ENCODE measurements around the gene CUEDC1.

Gene CUEDC1

DNA sequence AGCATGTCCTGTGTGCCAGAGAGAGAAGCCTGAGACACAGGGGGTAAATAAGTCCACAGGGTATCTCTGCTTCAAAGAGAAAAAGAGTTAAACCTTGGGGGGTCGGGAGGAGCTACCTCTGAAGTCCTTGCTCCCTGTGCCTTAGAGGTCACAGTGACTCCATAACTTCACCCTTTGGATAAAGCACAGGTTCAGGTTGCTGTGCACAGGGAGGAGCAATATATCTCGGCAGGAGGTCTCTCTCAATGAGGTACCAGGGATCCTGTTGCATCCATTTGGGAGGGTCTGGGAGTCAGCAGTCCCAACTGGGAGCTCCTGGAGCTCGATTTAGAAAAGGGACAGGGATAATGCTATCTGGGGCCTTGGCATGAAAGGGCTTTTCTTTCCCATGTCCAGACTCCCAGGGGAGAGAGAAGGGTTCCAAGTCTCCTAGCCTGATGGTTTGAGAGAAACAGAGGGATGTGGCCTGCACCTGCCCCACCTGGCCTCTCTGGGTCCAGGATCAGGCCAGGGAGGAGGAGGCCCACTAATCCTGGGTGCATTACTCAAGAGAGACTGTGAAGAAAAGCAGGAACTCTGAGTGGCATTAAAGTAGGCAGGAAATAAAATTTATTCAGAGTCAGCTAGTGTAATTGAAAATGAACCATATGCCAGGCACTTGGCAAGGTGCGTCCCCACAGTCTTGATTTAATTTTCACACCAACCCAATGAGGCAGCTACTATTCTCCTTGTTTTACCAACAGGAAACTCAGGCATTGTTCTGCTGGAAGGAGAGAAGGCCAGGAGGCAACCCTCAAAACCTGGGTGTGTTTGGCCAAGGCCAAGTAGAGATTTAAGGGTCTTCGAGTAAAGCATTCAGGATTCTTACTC is 40.7 kb downstream of the CUEDC1 start:
- DNase-seq = no peak

DNA sequence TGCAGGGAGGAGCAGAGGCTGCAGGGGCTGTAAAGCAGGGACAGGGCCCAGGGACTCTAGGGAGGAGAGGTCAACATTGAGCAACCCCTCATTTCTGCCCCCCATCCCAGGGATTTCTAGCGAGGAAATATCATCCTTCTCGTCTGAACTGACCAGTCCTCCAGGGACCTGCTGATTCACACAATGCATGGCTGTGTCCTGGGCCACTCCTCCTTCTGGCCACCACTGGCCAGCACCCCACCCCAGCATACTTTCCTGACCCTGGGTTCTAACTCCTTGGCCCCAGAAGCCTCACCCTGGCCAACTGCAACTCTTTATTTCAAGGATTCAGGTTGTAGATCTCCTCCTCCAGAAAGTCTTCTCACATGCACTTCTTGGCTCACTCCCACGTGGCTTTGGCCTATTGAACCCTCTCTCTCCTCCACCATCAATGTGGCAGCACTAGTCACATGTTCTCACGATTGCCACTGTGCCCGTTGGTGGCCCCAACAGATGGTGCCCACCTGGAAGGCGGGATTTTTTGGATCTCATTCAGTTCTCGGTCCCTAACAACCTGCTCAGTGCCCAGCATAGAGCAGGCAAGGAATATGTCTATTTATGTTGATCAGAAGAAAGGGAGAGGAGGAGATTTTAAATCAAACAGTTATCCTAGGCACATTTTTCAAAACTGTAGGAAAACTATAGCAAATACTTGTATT is 41.5 kb downstream of the CUEDC1 start:
- DNase-seq = no peak

GRCh38 chr17:57911834-57912673 is 43.2 kb downstream of the CUEDC1 start:
- peak; percentile 94 for DNase-seq

GRCh38 chr17:57910462-57911420 is 44.5 kb downstream of the CUEDC1 start:
- no peak for DNase-seq

- no peak for DNase-seq
These were observed 45.7 kb downstream of the CUEDC1 start for GRCh38 chr17:57909551-57909950.

DNA sequence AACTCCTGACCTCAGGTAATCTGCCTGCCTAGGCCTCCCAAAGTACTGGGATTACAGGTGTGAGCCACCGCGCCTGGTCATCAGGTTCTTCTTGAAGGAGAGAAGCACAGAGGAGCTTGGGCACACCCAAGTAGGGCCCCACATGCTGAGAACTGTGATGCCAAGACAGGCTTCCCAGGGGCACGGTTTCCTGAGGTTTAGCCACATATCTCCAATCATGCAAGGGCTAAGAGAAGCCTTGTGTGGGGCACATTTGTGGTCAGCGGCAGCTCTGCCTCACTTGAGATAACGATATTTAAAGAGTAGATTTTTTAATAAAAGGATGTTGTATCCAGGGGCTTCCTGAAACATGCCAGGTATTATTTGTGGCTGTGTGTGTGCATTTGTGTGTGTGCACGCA is 46.9 kb downstream of the CUEDC1 start:
- no peak for DNase-seq

DNA sequence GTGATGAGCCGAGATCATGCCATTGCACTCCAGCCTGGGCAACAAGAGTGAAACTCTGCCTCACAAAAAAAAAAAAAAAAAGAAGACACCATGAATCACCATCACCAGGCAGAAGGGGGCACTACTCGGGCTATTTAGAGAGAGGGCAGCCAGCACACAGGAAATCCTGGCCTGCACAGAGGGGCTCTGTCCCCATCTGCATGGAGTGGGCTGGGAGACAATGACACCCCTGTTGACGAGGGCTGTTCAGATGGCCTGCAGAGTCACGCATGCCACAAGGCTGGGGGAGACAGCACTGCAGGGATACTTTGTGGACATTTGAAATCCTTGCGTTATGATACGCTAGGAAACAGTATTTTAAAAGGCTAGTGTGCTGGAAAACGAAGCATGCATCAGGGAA is 48.3 kb downstream of the CUEDC1 start:
- DNase-seq = no peak

GRCh38 chr17:57905875-57906455 is 49.2 kb downstream of the CUEDC1 start:
- DNase-seq = no peak

GRCh38 chr17:57903961-57904360 is 51.3 kb downstream of the CUEDC1 start:
- no peak for DNase-seq

DNA sequence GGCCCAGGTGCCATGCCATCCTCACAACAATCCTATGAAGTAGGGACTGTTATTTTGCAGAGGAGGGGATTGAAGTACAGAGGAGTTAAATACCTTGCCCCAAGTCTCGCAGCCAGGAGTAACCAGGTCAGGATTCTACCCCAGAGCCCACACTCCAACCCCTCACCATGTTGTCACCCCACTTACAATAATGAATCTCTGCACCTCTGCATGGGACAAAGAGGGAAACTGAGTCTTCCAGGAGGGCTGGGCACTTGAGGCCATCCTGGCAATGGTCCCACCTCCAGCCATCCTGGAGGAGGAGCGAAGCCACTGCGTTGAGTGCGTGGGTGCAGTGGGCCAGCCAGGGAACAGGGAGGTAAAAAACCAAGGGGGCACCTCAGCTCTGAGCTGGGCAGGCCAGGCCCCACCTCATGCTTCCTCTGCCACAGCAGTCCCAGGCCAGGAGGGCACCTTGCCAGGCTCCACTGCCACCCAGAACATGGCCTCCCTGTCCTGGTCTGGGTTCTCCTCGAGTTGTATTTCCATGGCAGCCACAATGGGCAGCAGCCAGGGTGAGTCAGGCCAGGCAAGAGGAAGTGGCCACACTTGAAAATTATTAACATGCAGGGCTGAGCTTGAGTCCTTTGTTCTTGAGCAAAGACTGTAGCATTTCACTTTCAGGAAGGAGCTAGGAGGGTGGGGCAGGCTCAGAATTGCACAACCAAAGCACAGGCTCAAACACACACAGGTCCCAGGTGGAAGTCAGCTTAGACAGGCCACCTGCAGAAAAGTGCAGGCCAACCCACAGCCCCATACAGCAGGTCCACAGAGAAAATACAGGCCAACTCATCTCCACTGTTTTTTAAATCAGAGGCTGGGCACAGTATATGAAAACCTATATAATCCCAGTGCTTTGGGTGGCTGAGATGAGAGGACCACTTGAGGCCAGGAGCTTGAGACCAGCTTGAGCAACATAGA is 52.1 kb downstream of the CUEDC1 start:
- DNase-seq = no peak

GRCh38 chr17:57902117-57902799 is 53.0 kb downstream of the CUEDC1 start:
- no peak for DNase-seq

DNA sequence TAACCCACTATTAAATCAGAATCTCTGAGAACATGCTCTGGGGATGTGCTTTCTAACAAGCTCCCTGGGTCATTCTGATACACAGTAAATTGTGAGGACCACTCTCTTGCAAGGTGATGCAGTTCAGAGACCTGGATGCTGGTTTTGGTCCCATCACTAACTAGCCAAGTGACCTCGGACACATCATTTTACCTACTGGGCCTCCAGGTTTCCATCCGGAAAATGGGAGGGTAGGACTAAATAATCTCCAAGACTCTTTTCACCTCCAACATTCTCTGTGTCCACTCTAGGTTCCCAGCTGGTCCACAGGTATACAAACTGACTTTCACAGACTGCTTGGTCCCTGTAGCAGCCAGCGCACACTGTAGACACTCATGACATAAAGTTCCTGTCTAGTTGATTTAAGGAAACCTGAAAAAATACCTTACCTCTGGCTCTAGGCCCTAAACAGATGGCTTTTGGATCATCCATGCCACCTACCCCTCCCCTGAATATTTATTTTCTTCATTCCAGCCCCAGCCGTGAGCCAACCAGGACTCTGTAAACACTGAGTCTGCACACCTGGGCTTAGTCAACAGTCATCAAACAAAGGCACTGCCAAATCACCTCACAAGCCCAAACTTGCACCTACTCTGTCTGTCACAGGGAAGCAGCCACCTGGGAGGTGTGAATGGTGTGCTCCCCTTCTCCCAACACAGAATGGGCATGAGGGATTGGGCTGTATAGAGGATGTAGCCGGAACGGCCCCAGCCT is 54.0 kb downstream of the CUEDC1 start:
- no peak for DNase-seq

DNA sequence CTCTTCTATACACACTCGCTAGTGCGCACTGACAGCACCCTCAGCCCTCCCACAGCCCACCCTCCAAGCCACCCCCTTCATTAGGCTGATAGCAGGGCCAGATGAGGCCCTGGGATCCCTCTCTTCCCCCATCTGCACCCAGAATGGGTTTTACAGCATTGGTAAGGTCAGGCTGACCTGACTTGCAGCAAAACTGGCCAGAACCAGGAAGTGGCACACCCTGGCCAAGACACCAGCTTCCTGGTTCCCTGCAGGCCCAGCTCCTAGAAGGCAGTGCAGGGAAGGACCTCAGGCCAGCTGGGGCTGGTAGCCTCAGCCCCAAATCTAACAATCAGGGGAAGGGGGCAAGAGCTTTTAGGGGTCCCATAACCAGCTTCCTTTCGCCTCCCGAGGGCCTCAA is 55.4 kb downstream of the CUEDC1 start:
- no peak for DNase-seq

GRCh38 chr17:57899391-57899790 is 55.8 kb downstream of the CUEDC1 start:
- no peak for DNase-seq

GRCh38 chr17:57898487-57899311 is 56.5 kb downstream of the CUEDC1 start:
- peak; percentile 70 for DNase-seq

DNA sequence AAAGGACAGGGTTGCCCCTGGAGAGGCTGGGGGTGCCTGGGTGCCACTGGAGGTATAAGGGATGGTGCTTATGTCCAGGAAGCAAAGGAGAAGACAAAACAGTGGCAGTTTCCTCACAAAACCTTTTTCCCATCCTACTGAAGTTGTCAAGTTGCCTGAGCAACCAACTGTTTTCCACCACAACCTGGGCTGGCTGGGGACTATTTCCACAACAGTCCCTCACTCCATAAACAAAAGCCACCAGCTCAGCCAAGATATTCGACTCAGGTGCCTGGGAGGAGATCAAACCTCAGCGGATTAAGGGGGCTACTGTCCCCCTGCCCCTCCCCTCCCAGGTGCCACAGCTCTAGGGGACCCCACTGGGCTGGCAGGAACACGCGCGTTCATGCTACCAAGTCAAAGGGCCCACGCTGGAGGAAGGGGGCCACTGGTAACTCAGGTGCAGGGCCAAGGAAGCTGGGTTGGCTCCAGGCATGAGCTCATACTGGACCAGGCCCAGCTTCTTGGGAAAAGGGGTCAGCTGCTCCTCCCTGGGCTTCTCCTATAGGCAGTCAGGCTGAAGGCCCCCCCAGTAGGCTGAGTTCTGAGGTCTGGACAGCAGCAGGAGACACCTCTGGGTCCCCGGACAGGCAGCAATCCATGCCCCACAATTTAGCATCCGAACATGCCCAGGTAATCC is 59.7 kb downstream of the CUEDC1 start:
- DNase-seq = no peak

- DNase-seq = no peak
These were observed 60.4 kb downstream of the CUEDC1 start for GRCh38 chr17:57894848-57895247.

All from NCI-H1694 (cell line).